Measurements from ENCODE around the gene AXIN2.

Gene AXIN2, protein sequence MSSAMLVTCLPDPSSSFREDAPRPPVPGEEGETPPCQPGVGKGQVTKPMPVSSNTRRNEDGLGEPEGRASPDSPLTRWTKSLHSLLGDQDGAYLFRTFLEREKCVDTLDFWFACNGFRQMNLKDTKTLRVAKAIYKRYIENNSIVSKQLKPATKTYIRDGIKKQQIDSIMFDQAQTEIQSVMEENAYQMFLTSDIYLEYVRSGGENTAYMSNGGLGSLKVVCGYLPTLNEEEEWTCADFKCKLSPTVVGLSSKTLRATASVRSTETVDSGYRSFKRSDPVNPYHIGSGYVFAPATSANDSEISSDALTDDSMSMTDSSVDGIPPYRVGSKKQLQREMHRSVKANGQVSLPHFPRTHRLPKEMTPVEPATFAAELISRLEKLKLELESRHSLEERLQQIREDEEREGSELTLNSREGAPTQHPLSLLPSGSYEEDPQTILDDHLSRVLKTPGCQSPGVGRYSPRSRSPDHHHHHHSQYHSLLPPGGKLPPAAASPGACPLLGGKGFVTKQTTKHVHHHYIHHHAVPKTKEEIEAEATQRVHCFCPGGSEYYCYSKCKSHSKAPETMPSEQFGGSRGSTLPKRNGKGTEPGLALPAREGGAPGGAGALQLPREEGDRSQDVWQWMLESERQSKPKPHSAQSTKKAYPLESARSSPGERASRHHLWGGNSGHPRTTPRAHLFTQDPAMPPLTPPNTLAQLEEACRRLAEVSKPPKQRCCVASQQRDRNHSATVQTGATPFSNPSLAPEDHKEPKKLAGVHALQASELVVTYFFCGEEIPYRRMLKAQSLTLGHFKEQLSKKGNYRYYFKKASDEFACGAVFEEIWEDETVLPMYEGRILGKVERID

DNA sequence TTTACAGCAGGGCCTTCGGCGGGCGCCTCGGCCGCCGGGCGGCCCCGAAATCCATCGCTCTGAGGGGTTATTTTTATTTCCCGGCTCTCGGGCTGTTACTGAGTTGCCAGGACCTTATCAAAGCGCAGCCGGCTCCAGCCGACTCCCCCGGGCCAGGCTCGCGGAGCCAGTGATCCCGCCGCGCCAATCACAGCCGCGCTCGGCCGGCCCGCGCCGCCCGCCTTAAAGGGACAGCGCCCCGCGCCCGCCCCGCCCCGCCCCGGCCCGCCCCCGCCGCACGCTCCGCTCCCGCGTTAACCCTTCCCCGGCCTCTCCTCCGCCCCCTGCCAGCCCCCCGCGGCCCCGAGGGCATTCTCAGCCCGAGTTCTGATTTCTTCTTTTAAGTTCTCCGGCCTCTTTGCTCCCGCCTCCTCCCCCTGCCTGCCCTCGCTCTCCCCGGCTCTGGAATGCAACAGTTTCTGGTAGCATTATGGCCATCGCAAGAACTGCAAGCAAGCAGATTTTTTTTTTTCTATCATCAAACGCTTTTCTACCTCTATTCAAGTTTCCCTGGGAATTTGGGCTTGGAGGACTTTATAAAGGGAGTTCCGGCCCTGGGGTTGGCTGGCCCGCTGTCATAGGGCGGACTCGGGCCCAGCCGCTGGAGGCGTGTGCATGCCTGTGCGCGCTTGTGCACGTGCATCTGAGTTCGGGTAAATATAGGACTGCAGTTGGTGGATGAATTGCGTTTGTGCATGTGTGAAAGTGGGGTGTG lies at the start of gene AXIN2:
TSS of gene AXIN2 (minus strand) at position 197 of the 754 bp plus-strand sequence. CDS start 3,028 bp downstream, outside the sequence.
- DNase-seq (ENCODE audit: low read depth in 3 of 3): peak; percentile 69 to 84 (median 70)

DNA sequence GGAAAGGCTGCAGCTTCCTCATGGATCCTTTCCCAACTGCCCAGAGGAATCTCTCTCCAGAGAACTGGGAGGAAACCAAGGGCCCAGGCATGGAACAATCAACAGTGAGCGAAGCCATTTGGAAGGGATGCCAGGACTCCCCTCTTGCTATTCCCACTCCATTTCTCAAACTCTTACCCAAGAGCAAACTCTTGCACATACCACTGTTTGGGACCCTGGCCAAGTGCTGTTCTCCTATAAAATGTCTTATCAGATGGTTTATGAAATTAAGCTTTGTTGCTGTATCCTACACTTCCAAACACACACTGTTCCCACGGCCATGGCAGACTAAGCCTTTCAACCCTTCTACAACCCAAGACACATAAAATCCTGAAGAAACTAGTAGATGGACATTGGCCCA lies 48.3 kb upstream of the AXIN2 start:
- DNase-seq (ENCODE audit: low read depth in 3 of 3): no peak

DNA sequence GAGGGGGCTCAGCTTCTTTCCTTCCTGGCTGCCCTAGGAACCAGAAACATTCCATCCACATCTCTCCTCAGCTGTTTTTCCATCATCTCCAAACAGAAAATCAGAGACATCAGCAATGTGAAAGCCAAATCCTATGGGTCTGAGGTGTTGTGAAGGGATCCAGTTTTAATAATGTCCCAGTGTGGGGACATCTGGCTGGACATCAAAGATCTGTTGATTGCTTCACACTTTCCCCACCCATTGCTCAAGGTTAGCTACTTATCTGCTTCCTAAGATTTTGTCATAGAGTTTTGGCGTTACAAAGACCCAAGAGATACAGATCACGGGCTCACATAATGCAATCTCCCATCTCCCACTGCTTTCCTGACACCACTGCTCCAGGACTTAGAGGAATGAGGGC lies 47.8 kb upstream of the AXIN2 start:
- no peak for DNase-seq (ENCODE audit: low read depth in 3 of 3)

DNA sequence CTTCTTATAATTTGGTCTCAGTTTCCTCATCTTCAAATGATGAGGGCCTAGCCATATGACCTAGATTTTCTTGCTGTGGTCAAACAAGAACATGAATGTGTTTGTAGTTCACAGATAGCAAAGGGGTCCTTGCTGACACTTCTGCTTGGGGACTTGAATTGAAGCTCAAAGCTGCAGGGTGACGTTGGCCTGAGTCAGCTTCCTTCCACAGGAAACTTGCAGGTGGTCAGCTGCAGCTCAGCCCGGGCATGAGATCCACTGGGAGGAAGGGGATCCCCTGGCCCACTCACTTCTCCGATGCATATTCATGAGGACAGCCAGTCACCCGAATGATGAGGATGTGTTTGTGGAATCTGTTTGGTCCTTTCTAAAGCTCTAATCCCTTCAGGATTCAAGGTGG lies 42.6 kb upstream of the AXIN2 start:
- DNase-seq (ENCODE audit: low read depth in 3 of 3): no peak

DNA sequence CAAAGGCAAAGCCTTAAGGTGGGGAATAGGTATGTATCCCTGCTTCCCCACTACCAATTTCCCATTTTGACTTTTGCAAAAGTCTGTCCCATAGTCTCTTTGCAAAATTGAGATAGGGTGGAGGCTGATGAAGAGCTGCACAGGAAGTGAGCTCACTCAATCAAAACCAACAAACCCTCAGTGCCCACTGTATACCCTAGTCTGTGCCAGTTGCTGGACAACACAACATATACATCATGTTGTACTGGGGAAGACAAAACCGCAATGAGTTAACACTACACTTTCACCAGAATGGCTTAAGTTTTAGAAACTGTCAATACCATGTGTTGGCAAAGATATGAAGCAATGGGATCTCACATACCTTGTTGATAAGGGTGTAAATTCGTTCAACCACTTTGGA lies 40.4 kb upstream of the AXIN2 start:
- DNase-seq (ENCODE audit: low read depth in 3 of 3): no peak

DNA sequence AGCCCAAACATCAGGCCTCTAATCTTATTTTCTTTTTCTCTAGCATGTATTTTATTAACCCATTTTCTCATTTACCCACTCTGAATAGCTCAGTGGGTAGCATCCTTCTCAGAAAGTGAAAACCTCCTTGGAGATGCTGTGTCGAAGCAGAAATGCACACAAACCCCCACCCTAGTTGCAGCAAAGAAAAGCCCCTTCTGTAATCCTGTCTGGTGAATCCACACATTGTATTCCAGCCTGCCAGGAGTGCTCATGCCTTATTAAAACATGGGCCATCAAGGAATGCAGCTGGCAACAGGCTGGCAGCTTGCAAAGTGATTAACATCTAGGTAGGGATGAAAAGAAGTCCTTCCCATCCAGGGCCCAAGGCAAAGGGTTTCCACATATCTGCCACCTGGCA lies 39.7 kb upstream of the AXIN2 start:
- no peak for DNase-seq (ENCODE audit: low read depth in 3 of 3)

DNA sequence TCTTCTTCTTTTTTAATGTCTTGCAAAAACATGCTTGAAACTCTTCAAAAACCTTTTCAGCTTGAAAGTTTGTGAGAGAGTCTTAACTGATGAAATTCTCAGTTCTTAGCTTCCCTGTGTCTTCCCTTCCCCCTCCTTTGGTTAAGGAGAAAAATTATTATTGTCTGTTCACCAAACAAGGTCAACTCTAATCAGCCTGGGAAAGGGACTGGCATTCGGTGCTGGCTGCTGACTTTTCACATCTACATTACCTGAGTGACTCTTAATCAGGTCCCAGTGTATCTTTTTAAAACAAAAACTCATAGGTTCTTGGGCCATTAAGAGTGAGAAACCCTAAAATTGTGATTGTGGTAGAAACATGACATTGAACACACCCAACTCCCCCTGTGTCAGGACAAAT lies 39.1 kb upstream of the AXIN2 start:
- no peak for DNase-seq (ENCODE audit: low read depth in 3 of 3)

DNA sequence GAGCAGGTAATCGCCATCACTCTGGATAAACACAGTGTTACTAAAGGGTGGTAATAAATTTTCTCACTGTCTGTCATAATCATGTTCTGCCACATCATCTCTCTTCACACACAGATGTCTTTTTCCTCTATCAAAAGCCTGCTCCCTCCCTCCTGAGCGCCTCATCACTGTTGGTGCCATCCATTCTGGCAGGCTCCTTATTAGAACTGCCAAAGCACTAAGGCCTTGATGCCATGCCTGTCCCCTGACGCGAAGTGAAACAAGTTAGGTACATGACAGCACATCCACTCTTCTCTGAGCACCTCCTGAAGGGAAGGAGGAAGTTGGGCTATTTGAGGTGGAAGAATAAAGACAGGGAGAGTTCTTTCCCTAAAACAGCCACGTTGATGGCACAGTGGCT lies 38.2 kb upstream of the AXIN2 start:
- no peak for DNase-seq (ENCODE audit: low read depth in 3 of 3)

DNA sequence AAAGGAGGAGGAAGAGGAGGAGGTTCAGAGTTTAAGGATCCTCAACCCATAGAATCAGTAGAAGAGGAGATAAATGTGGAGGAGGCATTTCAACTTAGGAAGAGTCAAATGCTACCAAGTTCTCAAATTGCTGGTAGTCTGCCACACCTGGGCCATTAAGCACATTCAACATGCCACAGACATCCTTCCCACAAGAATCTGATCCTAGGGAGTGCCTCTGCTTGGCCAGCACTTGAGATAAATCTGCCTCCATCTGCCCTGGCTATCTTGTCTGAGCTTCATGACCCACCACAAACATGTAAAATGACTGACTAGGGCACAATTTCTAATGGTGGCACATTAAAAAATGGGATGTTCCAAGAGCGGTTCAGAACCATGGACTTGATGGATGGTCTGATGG lies 37.3 kb upstream of the AXIN2 start:
- DNase-seq (ENCODE audit: low read depth in 3 of 3): no peak

DNA sequence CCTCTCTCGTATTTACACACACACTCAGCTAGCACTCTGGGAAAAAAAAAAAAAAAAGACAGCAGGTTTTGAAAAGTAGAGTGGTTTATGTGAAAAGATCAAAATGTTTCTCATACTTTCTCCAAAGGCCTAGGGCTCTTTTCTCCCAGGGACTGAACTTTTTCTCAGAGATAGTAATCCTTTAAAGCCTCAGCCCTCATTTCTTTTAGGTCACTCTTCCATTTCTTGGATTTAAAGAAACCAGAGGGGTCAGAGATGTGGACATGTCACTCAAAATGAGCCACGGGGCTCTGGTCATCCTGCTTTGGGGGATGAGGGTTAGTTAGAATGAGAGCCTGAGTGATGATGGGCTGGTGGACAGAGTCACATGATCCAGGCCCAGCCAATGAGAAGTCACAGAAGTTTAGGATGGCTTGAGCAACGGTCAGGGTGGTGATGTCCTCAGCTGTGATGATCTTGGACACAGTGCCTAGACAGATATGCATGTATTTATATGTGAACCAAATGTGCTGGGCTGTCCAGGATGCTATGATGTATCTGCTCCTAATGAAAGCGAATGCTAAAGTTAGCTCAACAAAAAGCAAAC lies 33.7 kb upstream of the AXIN2 start:
- DNase-seq (ENCODE audit: low read depth in 3 of 3): no peak

DNA sequence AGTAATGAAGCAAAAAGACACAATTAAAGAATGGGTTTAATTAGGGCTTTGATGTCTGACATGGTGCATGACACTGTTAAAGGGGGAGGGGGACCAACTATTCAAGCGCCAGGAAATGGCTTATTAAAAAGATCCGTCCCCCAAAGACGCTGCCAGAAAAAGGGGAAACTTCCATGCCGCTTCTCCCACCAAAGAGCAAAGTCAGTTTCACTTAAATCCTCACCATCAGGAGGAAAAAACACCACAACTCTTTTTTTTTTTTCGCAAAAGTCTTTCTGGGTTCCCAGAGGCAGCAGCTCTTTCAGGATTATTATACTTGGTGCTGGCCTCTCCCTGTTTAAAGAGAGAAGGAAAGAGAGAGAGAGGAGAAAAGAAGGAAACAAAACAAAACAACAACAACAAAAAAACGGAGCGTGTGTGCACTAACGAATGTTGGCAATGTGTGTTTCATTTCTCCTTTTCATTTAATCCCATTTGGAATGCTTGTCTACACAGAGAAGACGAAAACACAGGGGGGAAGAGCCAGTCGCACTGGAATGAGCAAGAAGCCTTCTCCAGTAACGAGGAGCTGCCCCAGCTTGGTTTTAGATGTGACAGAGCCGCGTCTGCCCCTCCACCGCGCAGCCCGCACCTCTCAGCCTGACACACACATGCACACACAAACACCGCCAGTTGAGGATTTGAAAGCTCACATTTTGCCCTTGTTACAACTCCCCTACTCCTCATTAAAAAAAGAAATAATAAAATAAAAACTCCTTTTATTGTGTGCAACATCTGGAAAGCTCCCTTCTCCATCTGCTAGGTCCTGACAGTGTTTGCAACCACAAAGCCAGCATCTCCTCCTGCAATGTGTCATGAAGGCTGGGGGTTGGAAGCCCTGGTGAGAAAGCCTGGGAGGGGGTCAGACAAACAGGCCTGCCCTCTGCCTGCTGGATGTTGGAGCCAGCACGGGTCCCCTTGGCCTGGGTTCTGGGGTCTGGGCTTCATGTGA lies 32.7 kb upstream of the AXIN2 start:
- no peak for DNase-seq (ENCODE audit: low read depth in 3 of 3)

DNA sequence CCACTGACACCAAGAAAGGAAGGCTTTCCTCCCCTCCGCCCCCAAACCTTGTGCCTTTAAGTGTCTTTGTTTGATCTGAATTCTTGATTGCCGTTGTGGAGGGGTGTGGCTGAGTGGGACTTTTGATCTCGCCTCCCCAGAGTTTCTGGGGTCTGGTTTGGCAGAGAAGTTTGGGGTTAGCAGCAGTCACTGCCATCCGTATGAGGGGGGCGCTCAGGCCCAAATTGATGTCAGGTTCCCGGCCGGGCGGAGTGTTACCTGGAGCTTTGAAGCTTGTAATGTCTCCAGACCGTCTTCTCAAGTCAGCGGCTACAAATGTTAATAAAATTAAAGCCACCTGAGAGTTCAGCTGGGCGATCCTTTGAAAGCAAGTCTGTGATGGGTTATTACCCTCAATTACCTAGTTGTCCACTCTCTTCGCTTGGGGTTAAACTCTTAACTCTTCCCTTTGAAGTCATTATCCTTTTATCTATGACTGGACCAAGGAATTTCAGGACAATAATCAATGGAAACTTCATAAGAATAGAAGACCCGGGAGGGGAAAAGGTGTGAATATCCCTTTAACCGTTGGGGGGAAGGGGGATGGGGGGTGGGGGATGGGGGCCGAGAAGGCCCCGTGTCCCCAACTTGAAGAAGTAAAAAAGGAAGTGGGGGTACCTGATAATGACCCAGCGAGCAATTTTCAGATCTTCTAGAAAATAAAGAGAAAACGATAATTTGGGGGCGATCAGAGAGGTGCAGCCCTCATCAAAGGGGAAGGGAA lies 31.8 kb upstream of the AXIN2 start:
- no peak for DNase-seq (ENCODE audit: low read depth in 3 of 3)

DNA sequence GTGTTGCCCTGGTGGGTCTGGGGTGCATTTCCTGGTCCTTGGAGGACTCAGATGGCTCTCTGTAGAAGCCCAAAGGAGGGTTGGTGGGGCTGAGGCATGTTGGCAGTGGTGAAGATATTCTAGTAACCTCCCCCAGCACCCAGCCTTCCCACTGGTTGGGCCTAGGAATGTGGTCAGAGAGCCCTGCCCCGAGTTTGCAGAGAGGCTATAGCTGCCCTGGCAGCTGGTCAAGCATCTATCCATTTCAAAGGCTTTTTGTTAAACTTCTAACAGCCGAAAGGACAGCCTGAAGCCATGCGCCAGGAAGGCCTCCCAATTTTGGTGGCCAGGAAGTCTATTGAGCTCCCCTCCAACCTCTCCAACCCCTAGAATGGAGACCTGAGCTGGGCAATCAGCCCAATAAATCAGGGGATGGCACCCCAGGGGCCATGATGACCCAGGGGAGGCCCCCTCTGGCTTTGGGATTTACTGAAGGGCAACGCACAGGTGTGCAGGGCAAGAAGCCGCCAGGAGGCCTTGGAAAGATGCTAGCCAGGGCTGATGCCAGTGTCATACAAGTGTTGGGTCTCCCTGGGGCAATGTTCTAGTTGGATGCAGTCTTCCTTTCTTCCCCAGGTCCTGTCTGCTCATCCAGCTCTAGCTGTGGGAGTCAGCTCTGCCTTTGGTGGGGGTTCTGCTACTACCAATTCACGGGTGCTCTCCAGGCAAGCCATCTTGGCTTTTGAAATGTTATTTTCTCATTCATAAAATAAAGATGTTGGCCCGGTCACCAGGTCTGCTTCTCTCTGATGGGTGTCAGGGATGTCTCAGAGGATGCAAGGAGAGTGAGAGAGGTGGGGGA lies 30.9 kb upstream of the AXIN2 start:
- DNase-seq (ENCODE audit: low read depth in 3 of 3): no peak

DNA sequence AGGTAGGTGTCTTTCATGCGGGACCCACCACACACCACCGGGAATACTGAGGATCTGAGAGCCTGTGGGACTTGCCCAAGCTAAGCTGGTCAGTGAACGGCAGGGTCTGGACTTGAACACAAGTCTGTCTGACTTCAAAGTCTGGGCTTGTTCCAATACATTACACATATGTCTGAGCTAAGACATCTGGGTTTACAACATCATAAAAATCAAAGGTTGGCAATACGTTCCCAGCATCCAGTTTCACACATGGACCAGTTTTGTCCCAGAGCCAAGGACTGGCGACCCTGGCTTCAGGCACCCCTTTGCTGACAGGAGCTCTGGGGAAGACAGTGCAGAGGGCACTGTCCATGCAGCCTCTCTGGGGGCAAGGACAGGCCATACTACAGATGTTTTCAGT lies 27.9 kb upstream of the AXIN2 start:
- no peak for DNase-seq (ENCODE audit: low read depth in 3 of 3)

DNA sequence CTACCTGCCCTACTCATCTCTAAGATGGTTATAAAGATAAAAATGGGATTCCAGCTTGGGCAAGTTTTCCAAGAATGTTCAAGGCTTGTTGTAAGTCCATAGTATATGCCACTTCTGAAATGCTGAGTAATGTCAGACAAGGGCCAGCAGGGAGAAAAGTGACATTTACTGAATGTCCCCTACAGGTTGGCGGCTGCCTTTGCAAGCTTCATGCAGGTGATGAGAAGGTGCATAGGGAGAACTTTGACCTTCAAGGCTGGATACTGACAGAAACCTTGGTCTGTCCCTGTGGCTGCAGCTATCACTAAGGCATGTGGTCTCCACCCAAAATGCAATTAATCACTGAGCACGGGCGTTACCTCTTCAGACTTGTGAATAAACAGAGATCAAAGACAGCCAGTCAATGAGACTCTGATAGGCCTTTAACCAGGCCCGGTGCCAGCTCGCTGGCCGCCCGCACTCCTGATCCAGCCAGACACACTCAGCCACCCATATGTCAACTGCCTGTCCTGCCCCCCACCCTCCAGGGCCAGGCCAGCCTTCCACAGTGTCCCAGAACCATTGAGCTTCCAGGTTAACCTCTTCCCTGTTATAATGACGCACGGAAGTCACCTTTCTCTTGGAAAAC lies 26.8 kb upstream of the AXIN2 start:
- DNase-seq (ENCODE audit: low read depth in 3 of 3): no peak

DNA sequence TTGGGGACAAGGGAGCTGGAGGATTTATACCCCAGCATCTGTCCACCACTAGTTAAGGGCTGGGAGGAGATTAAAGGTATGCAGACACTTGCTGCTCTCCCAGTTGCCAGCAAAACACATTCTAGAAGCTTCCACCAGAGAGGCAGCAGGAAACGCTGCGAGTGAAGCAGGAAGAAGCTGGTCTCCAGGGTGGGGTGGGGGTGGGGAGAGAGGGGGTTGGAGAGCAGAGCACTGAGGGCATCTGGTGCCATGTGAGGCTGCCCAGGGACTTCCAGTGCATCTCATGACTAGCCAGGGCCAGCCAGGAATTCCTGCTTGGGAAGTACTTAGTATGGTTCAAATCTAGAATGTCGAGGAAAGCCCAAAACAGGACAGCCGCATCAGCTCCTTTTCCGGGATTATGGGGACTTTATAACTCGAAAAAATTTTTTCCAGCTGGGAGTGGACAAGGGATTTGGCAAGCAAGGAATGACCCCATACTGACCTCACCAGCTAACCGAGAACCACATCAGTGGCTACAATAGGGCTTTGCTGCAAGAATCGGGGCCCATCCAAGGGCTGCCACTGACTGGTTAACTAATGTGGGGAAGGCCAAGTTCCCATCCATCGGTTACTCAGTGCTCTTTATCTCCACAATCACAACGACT lies 26.2 kb upstream of the AXIN2 start:
- no peak for DNase-seq (ENCODE audit: low read depth in 3 of 3)

DNA sequence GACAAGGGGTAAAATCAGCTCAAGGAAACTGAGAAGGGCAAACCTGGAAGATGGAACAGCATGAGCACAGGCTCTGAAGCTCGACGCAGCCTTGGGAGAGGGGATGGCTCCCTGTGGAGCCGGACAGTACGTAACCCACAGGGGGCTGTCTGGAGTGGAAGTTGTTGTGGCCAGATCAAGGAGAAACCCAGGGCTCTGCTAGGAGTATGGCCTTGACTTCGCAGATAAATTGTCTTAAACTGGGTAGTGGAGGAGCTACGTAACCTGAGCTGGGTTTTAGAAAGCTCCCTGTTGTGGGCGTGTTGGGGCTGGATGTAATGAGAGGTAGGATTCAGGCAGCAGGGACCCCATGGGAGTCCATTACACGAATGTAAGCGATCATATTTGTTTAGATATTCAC lies 25.5 kb upstream of the AXIN2 start:
- DNase-seq (ENCODE audit: low read depth in 3 of 3): no peak

Data from stimulated activated CD4-positive, alpha-beta T cell treated with anti-CD3 and anti-CD28 coated beads, TNF-alpha, amount 100 ng/mL, for 24 hours (primary cell).